A549 (cell line): ENCODE measurements around the gene ATP8B2.
"Not testable (repeated sequence)": the region's sequence is repeated elsewhere in the genome, so short reads cannot be mapped to it uniquely, and the experiment has no call there.

Source experiments
- CTCF ChIP-seq: fragments of >200 bp; sonication (Bioruptor Twin); formaldehyde crosslinking; IDR thresholded peaks from 3 replicates; pipeline ENCODE4 v1.5.1; 2016
- EP300 ChIP-seq, 2 experiments: fragments of >200 bp; sonication (Bioruptor Twin); formaldehyde crosslinking; IDR thresholded peaks; 2 replicates in 1 of 2; 3 replicates in 1 of 2; pipeline ENCODE4 v1.6.1; 2016 to 2017
- JUN ChIP-seq, 2 experiments: fragments of >200 bp; sonication (Bioruptor Twin); formaldehyde crosslinking; IDR thresholded peaks; 2 replicates in 1 of 2; 3 replicates in 1 of 2; pipeline ENCODE4 v1.6.1; 2016 to 2017
- MYC ChIP-seq: IDR thresholded peaks from 2 replicates; pipeline ENCODE4 v1.6.1; 2012; ENCODE audit warnings: mild to moderate bottlenecking, inconsistent platforms, low read length, improper control_type of control experiment, borderline replicate concordance
- POLR2A ChIP-seq: IDR thresholded peaks from 2 replicates; pipeline ENCODE4 v1.6.1; 2012; ENCODE audit warnings: mild to moderate bottlenecking, low read length
- RAD21 ChIP-seq, 2 experiments: fragments of >200 bp in 1 of 2; sonication (Bioruptor Twin) in 1 of 2; formaldehyde crosslinking in 1 of 2; IDR thresholded peaks in 1 of 2; conservative IDR thresholded peaks in 1 of 2; 2 replicates in 1 of 2; 3 replicates in 1 of 2; pipeline ENCODE4 v1.6.1; 2012 to 2018; ENCODE audit warnings: inconsistent platforms in 1 of 2

GRCh38 chr1:154321609-154321934 lies 3.8 kb upstream of the ATP8B2 start:
- TF ChIP-seq MYC; JUN (IDR thresholded peaks at IDR 0.05); RAD21 (conservative IDR thresholded peaks at IDR 0.05 in 1 of 2, IDR thresholded peaks at IDR 0.05 in 1 of 2); EP300 (IDR thresholded peaks at IDR 0.05); POLR2A; CTCF: not testable (repeated sequence)
